HepG2 (cell line): ENCODE data around the gene RPL41. TPM values are rescaled to one million over a fixed set of nuclear protein-coding genes. Genes with fewer than 3 reads are reported as not detected.
A peak's percentile ranks its signal among the peaks of the same experiment; 100 is the strongest.

Source experiments
- EEA1 ChIP-seq: sonication (generic); formaldehyde crosslinking; IDR thresholded peaks from 2 replicates; pipeline ENCODE4 v1.5.1; 2020; ENCODE audit warnings: mild to moderate bottlenecking, missing genetic modification reagents, borderline replicate concordance
- ESRRA ChIP-seq: sonication (generic); formaldehyde crosslinking; IDR thresholded peaks from 2 replicates; pipeline ENCODE4 v1.5.1; 2020; ENCODE audit warnings: mild to moderate bottlenecking, low read depth, missing genetic modification reagents
- HES4 ChIP-seq: sonication (generic); formaldehyde crosslinking; IDR thresholded peaks from 2 replicates; pipeline ENCODE4 v1.9.0; 2021; ENCODE audit warnings: mild to moderate bottlenecking, missing genetic modification reagents, borderline replicate concordance
- JUN ChIP-seq: sonication (generic); formaldehyde crosslinking; IDR thresholded peaks from 2 replicates; pipeline ENCODE4 v1.4.0; 2020; ENCODE audit warnings: mild to moderate bottlenecking, missing genetic modification reagents
- NFE2 ChIP-seq: sonication (generic); formaldehyde crosslinking; IDR thresholded peaks from 2 replicates; pipeline ENCODE4 v1.4.0; 2020; ENCODE audit warnings: missing genetic modification reagents
- SCMH1 ChIP-seq: sonication (generic); formaldehyde crosslinking; IDR thresholded peaks from 2 replicates; pipeline ENCODE4 v1.9.0; 2021; ENCODE audit warnings: missing genetic modification reagents, mild to moderate bottlenecking, borderline replicate concordance
- TARDBP ChIP-seq: sonication (generic); formaldehyde crosslinking; IDR thresholded peaks from 2 replicates; pipeline ENCODE4 v1.8.0; 2022; ENCODE audit warnings: mild to moderate bottlenecking, missing genetic modification reagents
- ZFAT ChIP-seq: sonication (generic); formaldehyde crosslinking; conservative IDR thresholded peaks from 2 replicates; pipeline ENCODE4 v1.8.1; 2023; ENCODE audit warnings: missing genetic modification reagents, inconsistent platforms
- ZNF276 ChIP-seq: sonication (generic); formaldehyde crosslinking; IDR thresholded peaks from 2 replicates; pipeline ENCODE4 v1.4.0; 2020; ENCODE audit warnings: mild to moderate bottlenecking, low read depth, missing genetic modification reagents
- ZNF367 ChIP-seq: sonication (generic); formaldehyde crosslinking; IDR thresholded peaks from 2 replicates; pipeline ENCODE4 v1.4.0; 2020; ENCODE audit warnings: missing genetic modification reagents, borderline replicate concordance
- ZNF552 ChIP-seq: sonication (generic); formaldehyde crosslinking; IDR thresholded peaks from 2 replicates; pipeline ENCODE4 v1.9.0; 2022; ENCODE audit warnings: missing genetic modification reagents, mild to moderate bottlenecking, borderline replicate concordance
- ZNF773 ChIP-seq: sonication (generic); formaldehyde crosslinking; IDR thresholded peaks from 2 replicates; pipeline ENCODE4 v1.4.0; 2020; ENCODE audit warnings: missing genetic modification reagents, borderline replicate concordance
- polyA plus RNA-seq, 8 experiments: library from polyadenylated mRNA; depleted of rRNA in 3 of 8; stranded (reverse) in 7 of 8; unstranded in 1 of 8; fragments of >200 nt; fragmentation: Illumina TruSeq in 4 of 8; extraction: Trizol in 4 of 8; gene quantifications; 2 replicates each; pipeline versions ENCODE4 v1.2.1 to v1.2.3, GENCODE V29; 2011 to 2016; ENCODE audit warnings: low read depth in 4 of 8, missing spikeins in 1 of 8, mixed read lengths in 1 of 8; ENCODE audit not compliant: insufficient read depth in 1 of 8
- total RNA-seq, 5 experiments: library from RNA; depleted of rRNA; stranded (reverse); fragments of >200 nt; fragmentation: Illumina TruSeq; extraction: Trizol; gene quantifications; 2 replicates each; pipeline ENCODE4 v1.2.3, GENCODE V29; 2016; ENCODE audit warnings: low read depth in 1 of 5
- TF ChIP-seq, protein P1 (sequence below): sonication (generic); formaldehyde crosslinking; IDR thresholded peaks from 2 replicates; pipeline ENCODE4 v1.4.0; 2020; ENCODE audit warnings: mild to moderate bottlenecking, missing genetic modification reagents, borderline replicate concordance
- TF ChIP-seq, protein P2 (sequence below): sonication (generic); formaldehyde crosslinking; IDR thresholded peaks from 2 replicates; pipeline ENCODE4 v1.4.0; 2020; ENCODE audit warnings: mild to moderate bottlenecking, missing genetic modification reagents
- TF ChIP-seq, protein P3 (sequence below): sonication (generic); formaldehyde crosslinking; IDR thresholded peaks from 2 replicates; pipeline ENCODE4; 2020; ENCODE audit warnings: missing genetic modification reagents, mild to moderate bottlenecking, borderline replicate concordance

The RPL41 gene
- total and polyA plus RNA-seq, 2 of the 13 experiments (the other 11 are each of a cell fraction or from before 2014, with no cell fraction given), result 4,012 to 7,670 TPM

GRCh38 chr12:56104109-56104814 is 12.2 kb upstream of the RPL41 start, which contains the start of gene PA2G4 (continued):
- TF ChIP-seq ZNF276 (CRISPR knock-in tag), result peak; percentile 88
- TF ChIP-seq ZNF367, result no peak
- peak; percentile 82; the same call in 1 of the 2 replicates for TF ChIP-seq ZNF552 (CRISPR knock-in tag)
- no peak for TF ChIP-seq NFE2
- TF ChIP-seq, protein P1, sequence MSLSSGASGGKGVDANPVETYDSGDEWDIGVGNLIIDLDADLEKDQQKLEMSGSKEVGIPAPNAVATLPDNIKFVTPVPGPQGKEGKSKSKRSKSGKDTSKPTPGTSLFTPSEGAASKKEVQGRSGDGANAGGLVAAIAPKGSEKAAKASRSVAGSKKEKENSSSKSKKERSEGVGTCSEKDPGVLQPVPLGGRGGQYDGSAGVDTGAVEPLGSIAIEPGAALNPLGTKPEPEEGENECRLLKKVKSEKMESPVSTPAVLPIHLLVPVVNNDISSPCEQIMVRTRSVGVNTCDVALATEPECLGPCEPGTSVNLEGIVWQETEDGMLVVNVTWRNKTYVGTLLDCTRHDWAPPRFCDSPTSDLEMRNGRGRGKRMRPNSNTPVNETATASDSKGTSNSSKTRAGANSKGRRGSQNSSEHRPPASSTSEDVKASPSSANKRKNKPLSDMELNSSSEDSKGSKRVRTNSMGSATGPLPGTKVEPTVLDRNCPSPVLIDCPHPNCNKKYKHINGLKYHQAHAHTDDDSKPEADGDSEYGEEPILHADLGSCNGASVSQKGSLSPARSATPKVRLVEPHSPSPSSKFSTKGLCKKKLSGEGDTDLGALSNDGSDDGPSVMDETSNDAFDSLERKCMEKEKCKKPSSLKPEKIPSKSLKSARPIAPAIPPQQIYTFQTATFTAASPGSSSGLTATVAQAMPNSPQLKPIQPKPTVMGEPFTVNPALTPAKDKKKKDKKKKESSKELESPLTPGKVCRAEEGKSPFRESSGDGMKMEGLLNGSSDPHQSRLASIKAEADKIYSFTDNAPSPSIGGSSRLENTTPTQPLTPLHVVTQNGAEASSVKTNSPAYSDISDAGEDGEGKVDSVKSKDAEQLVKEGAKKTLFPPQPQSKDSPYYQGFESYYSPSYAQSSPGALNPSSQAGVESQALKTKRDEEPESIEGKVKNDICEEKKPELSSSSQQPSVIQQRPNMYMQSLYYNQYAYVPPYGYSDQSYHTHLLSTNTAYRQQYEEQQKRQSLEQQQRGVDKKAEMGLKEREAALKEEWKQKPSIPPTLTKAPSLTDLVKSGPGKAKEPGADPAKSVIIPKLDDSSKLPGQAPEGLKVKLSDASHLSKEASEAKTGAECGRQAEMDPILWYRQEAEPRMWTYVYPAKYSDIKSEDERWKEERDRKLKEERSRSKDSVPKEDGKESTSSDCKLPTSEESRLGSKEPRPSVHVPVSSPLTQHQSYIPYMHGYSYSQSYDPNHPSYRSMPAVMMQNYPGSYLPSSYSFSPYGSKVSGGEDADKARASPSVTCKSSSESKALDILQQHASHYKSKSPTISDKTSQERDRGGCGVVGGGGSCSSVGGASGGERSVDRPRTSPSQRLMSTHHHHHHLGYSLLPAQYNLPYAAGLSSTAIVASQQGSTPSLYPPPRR (CRISPR knock-in tag), result peak; percentile 72
- no peak for TF ChIP-seq SCMH1 (CRISPR knock-in tag)
- 0 out of 2 replicates have a peak, but pooled peaks have one; percentile 24 for TF ChIP-seq ZFAT
- TF ChIP-seq TARDBP (CRISPR knock-in tag), result peak; percentile 97
- TF ChIP-seq, protein P2, sequence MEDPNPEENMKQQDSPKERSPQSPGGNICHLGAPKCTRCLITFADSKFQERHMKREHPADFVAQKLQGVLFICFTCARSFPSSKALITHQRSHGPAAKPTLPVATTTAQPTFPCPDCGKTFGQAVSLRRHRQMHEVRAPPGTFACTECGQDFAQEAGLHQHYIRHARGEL (CRISPR knock-in tag), result no peak; the same call in 1 of the 2 replicates
- TF ChIP-seq ESRRA (CRISPR knock-in tag), result peak; percentile 84
- no peak; the same call in 1 of the 2 replicates for TF ChIP-seq JUN
- TF ChIP-seq EEA1, result no peak
- 0 out of 2 replicates have a peak, but pooled peaks have one; percentile 1 for TF ChIP-seq ZNF773
- TF ChIP-seq HES4, result peak; percentile 86; the same call in 1 of the 2 replicates
- TF ChIP-seq, protein P3, sequence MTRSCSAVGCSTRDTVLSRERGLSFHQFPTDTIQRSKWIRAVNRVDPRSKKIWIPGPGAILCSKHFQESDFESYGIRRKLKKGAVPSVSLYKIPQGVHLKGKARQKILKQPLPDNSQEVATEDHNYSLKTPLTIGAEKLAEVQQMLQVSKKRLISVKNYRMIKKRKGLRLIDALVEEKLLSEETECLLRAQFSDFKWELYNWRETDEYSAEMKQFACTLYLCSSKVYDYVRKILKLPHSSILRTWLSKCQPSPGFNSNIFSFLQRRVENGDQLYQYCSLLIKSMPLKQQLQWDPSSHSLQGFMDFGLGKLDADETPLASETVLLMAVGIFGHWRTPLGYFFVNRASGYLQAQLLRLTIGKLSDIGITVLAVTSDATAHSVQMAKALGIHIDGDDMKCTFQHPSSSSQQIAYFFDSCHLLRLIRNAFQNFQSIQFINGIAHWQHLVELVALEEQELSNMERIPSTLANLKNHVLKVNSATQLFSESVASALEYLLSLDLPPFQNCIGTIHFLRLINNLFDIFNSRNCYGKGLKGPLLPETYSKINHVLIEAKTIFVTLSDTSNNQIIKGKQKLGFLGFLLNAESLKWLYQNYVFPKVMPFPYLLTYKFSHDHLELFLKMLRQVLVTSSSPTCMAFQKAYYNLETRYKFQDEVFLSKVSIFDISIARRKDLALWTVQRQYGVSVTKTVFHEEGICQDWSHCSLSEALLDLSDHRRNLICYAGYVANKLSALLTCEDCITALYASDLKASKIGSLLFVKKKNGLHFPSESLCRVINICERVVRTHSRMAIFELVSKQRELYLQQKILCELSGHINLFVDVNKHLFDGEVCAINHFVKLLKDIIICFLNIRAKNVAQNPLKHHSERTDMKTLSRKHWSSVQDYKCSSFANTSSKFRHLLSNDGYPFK (CRISPR knock-in tag), result peak; percentile 89
